ENCODE measurements around the gene ABCB11. TPM values are rescaled to one million over a fixed set of nuclear protein-coding genes. Genes with fewer than 3 reads are reported as not detected.
"Not testable (repeated sequence)": the region's sequence is repeated elsewhere in the genome, so short reads cannot be mapped to it uniquely, and the experiment has no call there.

Gene ABCB11
- 0.05 TPM in 1 of 2 replicates, not detected in the other for total RNA-seq
- polyA plus RNA-seq (2012): not detected

GRCh38 chr2:169031202-169031601 lies at the start of gene ABCB11:
TSS of gene ABCB11 (minus strand) at chr2:169031324. CDS start at chr2:169018125, 13,199 bp downstream.
- no peak for DNase-seq (ENCODE audit: low read depth)

- DNase-seq (ENCODE audit: low read depth): peak; percentile 9
Observed at GRCh38 chr2:169080250-169081069, 49.3 kb upstream of the ABCB11 start.

GRCh38 chr2:169077674-169078240 lies 46.6 kb upstream of the ABCB11 start:
- DNase-seq (ENCODE audit: low read depth): peak; percentile 8

- DNase-seq (ENCODE audit: low read depth): no peak
Observed at GRCh38 chr2:169073963-169074751, 43.0 kb upstream of the ABCB11 start.

GRCh38 chr2:169073211-169073962 lies 42.3 kb upstream of the ABCB11 start:
- DNase-seq (ENCODE audit: low read depth): no peak

GRCh38 chr2:169072163-169072925 lies 41.2 kb upstream of the ABCB11 start:
- no peak for DNase-seq (ENCODE audit: low read depth)

- DNase-seq (ENCODE audit: low read depth): no peak
Observed at GRCh38 chr2:169071455-169071854, 40.3 kb upstream of the ABCB11 start.

- DNase-seq (ENCODE audit: low read depth): no peak
Observed at GRCh38 chr2:169069833-169070232, 38.7 kb upstream of the ABCB11 start.

GRCh38 chr2:169069341-169069740 lies 38.2 kb upstream of the ABCB11 start, which contains the start of gene DHRS9:
TSS of gene DHRS9 (plus strand) at chr2:169069563. CDS start at chr2:169081582, 12,019 bp downstream.
- peak; percentile 16 for DNase-seq (ENCODE audit: low read depth)

- DNase-seq (ENCODE audit: low read depth): no peak
Observed at GRCh38 chr2:169066897-169067296, 35.8 kb upstream of the ABCB11 start.

- no peak for DNase-seq (ENCODE audit: low read depth)
Observed at GRCh38 chr2:169065864-169066517, 34.9 kb upstream of the ABCB11 start.

GRCh38 chr2:169065422-169065821 lies 34.3 kb upstream of the ABCB11 start:
- no peak for DNase-seq (ENCODE audit: low read depth)

GRCh38 chr2:169064199-169064598 lies 33.1 kb upstream of the ABCB11 start:
- DNase-seq (ENCODE audit: low read depth): not testable (repeated sequence)

GRCh38 chr2:169054575-169054974 lies 23.5 kb upstream of the ABCB11 start:
- not testable (repeated sequence) for DNase-seq (ENCODE audit: low read depth)

- DNase-seq (ENCODE audit: low read depth): no peak
Observed at GRCh38 chr2:169050476-169051240, 19.5 kb upstream of the ABCB11 start.

GRCh38 chr2:169049142-169049541 lies 18.0 kb upstream of the ABCB11 start:
- no peak for DNase-seq (ENCODE audit: low read depth)

GRCh38 chr2:169047256-169048250 lies 16.4 kb upstream of the ABCB11 start:
- peak; percentile 6 for DNase-seq (ENCODE audit: low read depth)
